A549 treated with dexamethasone at 1 μM for 4 hours (cell line): ENCODE measurements around the gene C20orf173. TPM values are rescaled to one million over a fixed set of nuclear protein-coding genes. Genes with fewer than 3 reads are reported as not detected.

Experiments used
- total RNA-seq: library from RNA; stranded (reverse); fragments of 200-300 nt; extraction: Qiagen RNA extraction; gene quantifications from 5 replicates; pipeline ENCODE4 v1.2.3, GENCODE V29; 2022

C20orf173 gene, protein sequence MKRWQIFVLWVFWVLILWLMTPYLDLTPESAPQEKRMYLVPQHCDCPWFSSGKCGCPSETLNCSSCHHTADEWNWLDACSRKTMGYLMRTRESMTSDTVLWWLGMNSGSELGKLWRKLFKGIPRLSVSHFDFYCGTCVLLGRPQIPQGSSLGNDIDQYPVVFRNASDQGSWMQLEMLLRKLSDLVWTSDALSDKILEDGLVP
- total RNA-seq = not detected in 5 replicates

DNA sequence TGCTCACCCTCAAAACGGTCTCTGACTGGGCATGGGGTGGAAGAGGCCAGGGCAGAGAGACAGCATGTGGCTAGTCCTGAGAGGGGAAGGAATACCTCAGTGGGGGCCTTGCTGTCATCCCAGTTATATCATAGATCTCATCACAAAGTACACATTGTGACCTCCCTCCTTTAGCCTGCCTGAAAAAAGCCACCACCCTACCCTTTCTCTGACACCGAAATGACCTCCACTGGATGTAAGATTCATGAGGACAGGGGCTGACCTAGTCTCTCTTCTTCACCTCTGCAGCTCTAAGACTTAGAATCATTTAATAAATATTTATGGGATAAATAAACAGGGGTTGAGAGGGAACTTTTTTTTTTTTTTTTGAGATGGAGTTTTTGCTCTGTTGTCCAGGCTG is at the start of gene C20orf173:
Gene C20orf173, minus strand, starts transcription at position 101 of the 400 bp plus-strand sequence. CDS start 279 bp downstream, outside the sequence.

DNA sequence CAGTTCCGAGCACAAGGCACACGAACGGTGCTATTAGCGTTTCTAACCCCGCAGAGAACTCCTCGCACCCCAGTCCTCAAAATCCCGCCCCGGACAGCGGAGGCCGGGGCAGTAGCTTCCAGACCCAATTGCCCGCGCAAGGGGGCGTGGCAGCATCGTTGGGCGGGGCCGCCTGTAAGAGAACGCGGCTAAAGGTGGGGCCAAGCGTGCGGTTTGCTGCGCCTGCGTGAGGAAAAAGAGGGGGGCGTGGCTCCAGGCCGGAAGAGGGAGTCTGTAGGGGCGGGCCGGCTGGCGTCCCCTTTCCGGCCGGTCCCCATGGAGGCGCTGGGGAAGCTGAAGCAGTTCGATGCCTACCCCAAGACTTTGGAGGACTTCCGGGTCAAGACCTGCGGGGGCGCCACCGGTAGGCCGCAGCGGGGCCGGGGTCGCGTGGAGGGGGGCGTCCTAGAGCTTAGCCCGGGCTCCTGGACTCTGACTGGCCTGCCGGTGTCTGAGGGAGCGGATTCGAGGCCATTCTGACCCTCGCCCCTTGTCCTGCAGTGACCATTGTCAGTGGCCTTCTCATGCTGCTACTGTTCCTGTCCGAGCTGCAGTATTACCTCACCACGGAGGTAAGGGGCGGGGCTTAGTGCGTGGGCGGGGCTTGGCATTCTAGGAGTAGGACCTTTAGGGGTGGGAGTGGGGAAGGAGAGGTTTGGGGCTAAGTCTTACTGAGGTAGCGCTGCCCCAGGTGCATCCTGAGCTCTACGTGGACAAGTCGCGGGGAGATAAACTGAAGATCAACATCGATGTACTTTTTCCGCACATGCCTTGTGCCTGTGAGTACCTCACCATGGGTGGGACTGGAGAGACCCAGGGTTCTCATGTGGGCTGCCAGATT is 12.6 kb upstream of the C20orf173 start, which contains the start of gene ERGIC3:
Gene ERGIC3, plus strand, starts transcription at position 296 of the 880 bp plus-strand sequence. Its CDS starts 20 bp downstream, at position 316.

Other genes starting within 250 kb of the C20orf173 start
- 392 to 434 TPM (median 413 TPM) in 5 replicates for gene EIF6, start 244.9 kb downstream of the C20orf173 start, total RNA-seq
- 0.07 to 0.13 TPM (median 0.11 TPM) in 5 replicates for gene FAM83C, start 237.2 kb downstream of the C20orf173 start, total RNA-seq
- 28.1 to 31.5 TPM (median 30.2 TPM) in 5 replicates for gene UQCC1, start 117.7 kb downstream of the C20orf173 start, total RNA-seq
- not detected in 5 replicates for gene GDF5, start 91.4 kb downstream of the C20orf173 start, total RNA-seq
- gene CEP250, start 74.1 kb downstream of the C20orf173 start, total RNA-seq = 14.4 to 32.7 TPM (median 27.2 TPM) in 5 replicates
- gene ERGIC3, start 12.4 kb upstream of the C20orf173 start, total RNA-seq = 228 to 236 TPM (median 231 TPM) in 5 replicates
- 3.3 to 4.9 TPM (median 4.4 TPM) in 5 replicates for gene SPAG4, start 86.2 kb upstream of the C20orf173 start, total RNA-seq
- 159 to 217 TPM (median 213 TPM) in 5 replicates for gene CPNE1, start 135.2 kb upstream of the C20orf173 start, total RNA-seq
- 65.9 to 125 TPM (median 113 TPM) in 5 replicates for gene RBM12, start 135.2 kb upstream of the C20orf173 start, total RNA-seq
- gene NFS1, start 169.7 kb upstream of the C20orf173 start, total RNA-seq = 28.7 to 39.6 TPM (median 37.3 TPM) in 5 replicates
- gene ROMO1, start 169.8 kb upstream of the C20orf173 start, total RNA-seq = 277 to 370 TPM (median 304 TPM) in 5 replicates
- gene RBM39, start 212.6 kb upstream of the C20orf173 start, total RNA-seq = 188 to 216 TPM (median 200 TPM) in 5 replicates
- gene PHF20, start 242.4 kb upstream of the C20orf173 start, total RNA-seq = 33.6 to 40.3 TPM (median 38.0 TPM) in 5 replicates